ENCODE measurements around the gene IL12RB1.
"Not testable (repeated sequence)": the region's sequence is repeated elsewhere in the genome, so short reads cannot be mapped to it uniquely, and the experiment has no call there.

Gene IL12RB1

GRCh38 chr19:18090545-18091216 is 3.9 kb upstream of the IL12RB1 start:
- Histone ChIP-seq H3K9me3 (ENCODE audit: control insufficient read depth, insufficient read depth, low read length) (no peaks in the 10 kb centered on the region), H4K20me1 (ENCODE audit: control insufficient read depth, insufficient read depth, low read depth, low read length) (no peaks in the 10 kb centered on the region), H3K4me2 (ENCODE audit: low read length) (peak overlapping the region; percentile 86), H3K79me2 (ENCODE audit: control insufficient read depth, low read length) (peaks cover 11% of the 10 kb centered on the region), H3K27me3 (ENCODE audit: control insufficient read depth, low read length) (no peaks in the 10 kb centered on the region), H3K27ac (ENCODE audit: low read depth, low read length) (peak overlapping the region; percentile 88), H3K4me3 (ENCODE audit: low read length) (peak overlapping the region; percentile 62), H3K36me3 (ENCODE audit: control insufficient read depth, low read length) (peaks cover 8% of the 10 kb centered on the region; the same call in 1 of the 2 replicates), H3K9me2 (replicated peaks; ENCODE audit: control insufficient read depth, low read length) (no peaks in the 10 kb centered on the region), H3F3A (ENCODE audit: control insufficient read depth, insufficient read depth) (peaks cover 33% of the 10 kb centered on the region), H3K4me1 (ENCODE audit: control insufficient read depth, low read length) (peaks cover 70% of the 10 kb centered on the region)
- TF ChIP-seq EZH2phosphoT487 (IDR thresholded peaks at IDR 0.05; ENCODE audit: borderline replicate concordance, low read length) (no peak), CTCF (IDR thresholded peaks at IDR 0.05; ENCODE audit: low read depth, low read length, poor library complexity, severe bottlenecking) (no peak)

GRCh38 chr19:18089726-18090125 is 3.0 kb upstream of the IL12RB1 start:
- Histone ChIP-seq H3K4me1 (ENCODE audit: control insufficient read depth, low read length) (peaks cover 70% of the 10 kb centered on the region), H3K9me2 (replicated peaks; ENCODE audit: control insufficient read depth, low read length) (no peaks in the 10 kb centered on the region), H3K27ac (ENCODE audit: low read depth, low read length) (peak overlapping the region; percentile 88), H3F3A (ENCODE audit: control insufficient read depth, insufficient read depth) (peaks cover 26% of the 10 kb centered on the region), H3K4me2 (ENCODE audit: low read length) (peak overlapping the region; percentile 86), H3K4me3 (ENCODE audit: low read length) (peak overlapping the region; percentile 62), H3K9me3 (ENCODE audit: control insufficient read depth, insufficient read depth, low read length) (no peaks in the 10 kb centered on the region), H4K20me1 (ENCODE audit: control insufficient read depth, insufficient read depth, low read depth, low read length) (no peaks in the 10 kb centered on the region), H3K79me2 (ENCODE audit: control insufficient read depth, low read length) (peaks cover 11% of the 10 kb centered on the region), H3K36me3 (ENCODE audit: control insufficient read depth, low read length) (peaks cover 8% of the 10 kb centered on the region; the same call in 1 of the 2 replicates), H3K27me3 (ENCODE audit: control insufficient read depth, low read length) (no peaks in the 10 kb centered on the region)
- TF ChIP-seq EZH2phosphoT487 (IDR thresholded peaks at IDR 0.05; ENCODE audit: borderline replicate concordance, low read length) = no peak
- TF ChIP-seq CTCF (IDR thresholded peaks at IDR 0.05; ENCODE audit: low read depth, low read length, poor library complexity, severe bottlenecking) = no peak

GRCh38 chr19:18089096-18089541 is 2.4 kb upstream of the IL12RB1 start:
- not testable (repeated sequence) for H3K27me3 ChIP-seq (ENCODE audit: control insufficient read depth, low read length); H3K36me3 ChIP-seq (ENCODE audit: control insufficient read depth, low read length); H3K9me2 ChIP-seq (replicated peaks; ENCODE audit: control insufficient read depth, low read length); H4K20me1 ChIP-seq (ENCODE audit: control insufficient read depth, insufficient read depth, low read depth, low read length); H3K9me3 ChIP-seq (ENCODE audit: control insufficient read depth, insufficient read depth, low read length)
- Histone ChIP-seq H3K79me2 (ENCODE audit: control insufficient read depth, low read length) (peaks cover 11% of the 10 kb centered on the region), H3K27ac (ENCODE audit: low read depth, low read length) (peak overlapping the region; percentile 88), H3K4me1 (ENCODE audit: control insufficient read depth, low read length) (peaks cover 70% of the 10 kb centered on the region), H3K4me3 (ENCODE audit: low read length) (peak overlapping the region; percentile 62), H3K4me2 (ENCODE audit: low read length) (peak overlapping the region; percentile 86), H3F3A (ENCODE audit: control insufficient read depth, insufficient read depth) (peaks cover 26% of the 10 kb centered on the region)

- Histone ChIP-seq H3K9me2 (replicated peaks; ENCODE audit: control insufficient read depth, low read length) (no peaks in the 10 kb centered on the region; the same call in 1 of the 2 replicates), H3F3A (ENCODE audit: control insufficient read depth, insufficient read depth) (peaks cover 23% of the 10 kb centered on the region), H3K27ac (ENCODE audit: low read depth, low read length) (no peak overlapping the region), H4K20me1 (ENCODE audit: control insufficient read depth, insufficient read depth, low read depth, low read length) (no peaks in the 10 kb centered on the region), H3K27me3 (ENCODE audit: control insufficient read depth, low read length) (no peaks in the 10 kb centered on the region), H3K36me3 (ENCODE audit: control insufficient read depth, low read length) (peaks cover 8% of the 10 kb centered on the region; the same call in 1 of the 2 replicates), H3K9me3 (ENCODE audit: control insufficient read depth, insufficient read depth, low read length) (no peaks in the 10 kb centered on the region), H3K4me1 (ENCODE audit: control insufficient read depth, low read length) (peaks cover 43% of the 10 kb centered on the region), H3K4me2 (ENCODE audit: low read length) (no peak overlapping the region), H3K79me2 (ENCODE audit: control insufficient read depth, low read length) (peaks cover 6% of the 10 kb centered on the region), H3K4me3 (ENCODE audit: low read length) (no peak overlapping the region)
- no peak for TF ChIP-seq EZH2phosphoT487 (IDR thresholded peaks at IDR 0.05; ENCODE audit: borderline replicate concordance, low read length)
- TF ChIP-seq CTCF (IDR thresholded peaks at IDR 0.05; ENCODE audit: low read depth, low read length, poor library complexity, severe bottlenecking) = no peak
These were observed 854 bp downstream of the IL12RB1 start for GRCh38 chr19:18085702-18086457.
